Keratinocyte (primary cell): ENCODE data around the gene AAGAB.

ENCODE experiments used
- CTCF ChIP-seq, 3 experiments: IDR thresholded peaks in 1 of 3; conservative IDR thresholded peaks in 1 of 3; optimal IDR thresholded peaks in 1 of 3; 2 replicates in 2 of 3; 3 replicates in 1 of 3; pipeline versions ENCODE3 to v1.5.1; 2011; ENCODE audit warnings: low read length in 3 of 3, mild to moderate bottlenecking in 3 of 3, moderate library complexity in 2 of 3, control low read depth in 1 of 3, inconsistent platforms in 1 of 3; ENCODE audit not compliant: insufficient read depth in 2 of 3; ENCODE audit errors: extremely low read depth in 1 of 3
- EZH2 ChIP-seq: IDR thresholded peaks from one replicate; pipeline ENCODE4 v1.6.1; 2012; ENCODE audit warnings: inconsistent platforms, mild to moderate bottlenecking, low read length, moderate library complexity

- TF ChIP-seq EZH2, result no peak
- TF ChIP-seq CTCF (optimal IDR thresholded peaks at IDR 0.05 in 1 of 3, IDR thresholded peaks at IDR 0.05 in 1 of 3, conservative IDR thresholded peaks at IDR 0.05 in 1 of 3; ENCODE audit: extremely low read depth in 1 of 3, insufficient read depth in 2 of 3, low read length in 3 of 3), result no peak
Measured at GRCh38 chr15:67167091-67167490, 87.4 kb downstream of the AAGAB start.
